Trophoblast cell (in vitro differentiated cells and primary cell): ENCODE measurements around the gene TTC39B.

Experiments used
- DNase-seq, 2 donors: peaks; one replicate each; pipeline ENCODE4 v3.0.0-alpha.2; 2016
- H2AFZ ChIP-seq: 2 replicates; pipeline ENCODE4 v1.6.1; 2013; ENCODE audit warnings: low read length, moderate library complexity, mild to moderate bottlenecking; ENCODE audit not compliant: insufficient read depth, poor library complexity
- H2AK5ac ChIP-seq: 2 replicates; pipeline ENCODE4 v1.6.1; 2013; ENCODE audit warnings: mild to moderate bottlenecking, low read length
- H2BK120ac ChIP-seq: 2 replicates; pipeline ENCODE4 v1.6.1; 2013; ENCODE audit warnings: low read length, mild to moderate bottlenecking, moderate library complexity; ENCODE audit not compliant: insufficient read depth, poor library complexity
- H2BK12ac ChIP-seq: 2 replicates; pipeline ENCODE4 v1.6.1; 2013; ENCODE audit warnings: mild to moderate bottlenecking, low read length, moderate library complexity
- H2BK5ac ChIP-seq: 2 replicates; pipeline ENCODE4 v1.6.1; 2013; ENCODE audit warnings: low read length, low read depth, moderate library complexity, mild to moderate bottlenecking; ENCODE audit not compliant: poor library complexity
- H3K14ac ChIP-seq: 2 replicates; pipeline ENCODE4 v1.6.1; 2013; ENCODE audit warnings: mild to moderate bottlenecking, low read length
- H3K18ac ChIP-seq: 2 replicates; pipeline ENCODE4 v1.6.1; 2013; ENCODE audit warnings: mild to moderate bottlenecking, low read length
- H3K23ac ChIP-seq: 2 replicates; pipeline ENCODE4 v1.6.1; 2013; ENCODE audit warnings: low read length
- H3K27ac ChIP-seq: 2 replicates; pipeline ENCODE4 v1.5.1; 2013; ENCODE audit warnings: low read depth, mild to moderate bottlenecking, inconsistent platforms, low read length, moderate library complexity
- H3K27me3 ChIP-seq: 2 replicates; pipeline ENCODE4 v1.6.1; 2013; ENCODE audit warnings: inconsistent platforms, mild to moderate bottlenecking, low read length, moderate library complexity; ENCODE audit not compliant: insufficient read depth
- H3K36me3 ChIP-seq, 2 experiments: 1 replicate in 1 of 2; 2 replicates in 1 of 2; pipeline ENCODE4 v1.6.1; 2013; ENCODE audit warnings: low read length in 2 of 2, mild to moderate bottlenecking in 2 of 2, moderate library complexity in 1 of 2; ENCODE audit not compliant: insufficient read depth in 2 of 2, control insufficient read depth in 1 of 2
- H3K4ac ChIP-seq: 2 replicates; pipeline ENCODE4 v1.6.1; 2013; ENCODE audit warnings: low read depth, mild to moderate bottlenecking, low read length, moderate library complexity
- H3K4me1 ChIP-seq, 2 experiments: 1 replicate in 1 of 2; 2 replicates in 1 of 2; pipeline ENCODE4 v1.6.1; 2013; ENCODE audit warnings: low read length in 2 of 2, mild to moderate bottlenecking in 2 of 2, moderate library complexity in 1 of 2; ENCODE audit not compliant: insufficient read depth in 2 of 2, control insufficient read depth in 1 of 2
- H3K4me2 ChIP-seq: 2 replicates; pipeline ENCODE4 v1.6.1; 2013; ENCODE audit warnings: inconsistent platforms, mild to moderate bottlenecking, low read length, moderate library complexity
- H3K4me3 ChIP-seq: 2 replicates; pipeline ENCODE4 v1.5.1; 2013; ENCODE audit warnings: mild to moderate bottlenecking, low read depth, low read length, inconsistent platforms
- H3K79me1 ChIP-seq: one replicate; pipeline ENCODE4 v1.6.1; 2013; ENCODE audit warnings: low read length
- H3K79me2 ChIP-seq: 2 replicates; pipeline ENCODE4 v1.6.1; 2013; ENCODE audit warnings: low read length, mild to moderate bottlenecking; ENCODE audit not compliant: control insufficient read depth, insufficient read depth, poor library complexity
- H3K9ac ChIP-seq: 2 replicates; pipeline ENCODE4 v1.6.1; 2013; ENCODE audit warnings: mild to moderate bottlenecking, low read length
- H3K9me3 ChIP-seq: 2 replicates; pipeline ENCODE4 v1.6.1; 2013; ENCODE audit warnings: low read depth, mild to moderate bottlenecking, control low read depth, inconsistent platforms, low read length; ENCODE audit not compliant: insufficient read depth
- H4K12ac ChIP-seq: 2 replicates; pipeline ENCODE4 v1.6.1; 2013; ENCODE audit warnings: low read depth, mild to moderate bottlenecking, low read length, moderate library complexity
- H4K8ac ChIP-seq: 2 replicates; pipeline ENCODE4 v1.6.1; 2013; ENCODE audit warnings: low read depth, mild to moderate bottlenecking, low read length, moderate library complexity
- H4K91ac ChIP-seq: one replicate; pipeline ENCODE4 v1.6.1; 2013; ENCODE audit warnings: low read depth, mild to moderate bottlenecking, low read length, moderate library complexity
- WGBS: extraction: QIAGEN DNeasy Blood & Tissue Kit; methylation state at CpG from one replicate; pipeline ENCODE4 v1.1.7; 2013; ENCODE audit warnings: missing lambda C conversion rate; ENCODE audit not compliant: insufficient read length, insufficient coverage; ENCODE audit errors: extremely low coverage; 5-methylcytosine and 5-hydroxymethylcytosine counted together

TTC39B gene

GRCh38 chr9:15333376-15333881 is 26.4 kb upstream of the TTC39B start:
- WGBS, result no CpG with 5 or more reads among the region's 4 CpGs
- DNase-seq, result no peak
- Histone ChIP-seq H3K36me3 (no peaks in the 10 kb centered on the region), H2BK120ac (no peak overlapping the region), H3K9me3 (no peaks in the 10 kb centered on the region), H3K4me2 (no peak overlapping the region), H4K91ac (no peak overlapping the region), H2AK5ac (no peak overlapping the region), H3K18ac (no peak overlapping the region), H3K4ac (no peak overlapping the region), H3K27me3 (no peaks in the 10 kb centered on the region), H3K14ac (no peak overlapping the region), H2BK5ac (no peak overlapping the region), H3K27ac (no peak overlapping the region), H3K4me3 (no peak overlapping the region), H4K8ac (no peak overlapping the region), H2BK12ac (no peak overlapping the region), H3K79me1 (no peaks in the 10 kb centered on the region), H4K12ac (no peak overlapping the region), H3K9ac (no peak overlapping the region), H3K79me2 (no peaks in the 10 kb centered on the region), H3K4me1 (no peaks in the 10 kb centered on the region), H2AFZ (no peak overlapping the region), H3K23ac (no peak overlapping the region)

- no peak overlapping the region for H3K18ac ChIP-seq
- no peak overlapping the region for H2AK5ac ChIP-seq
- H4K12ac ChIP-seq, result no peak overlapping the region
Observed at GRCh38 chr9:15332939-15333338, 25.9 kb upstream of the TTC39B start.

DNA sequence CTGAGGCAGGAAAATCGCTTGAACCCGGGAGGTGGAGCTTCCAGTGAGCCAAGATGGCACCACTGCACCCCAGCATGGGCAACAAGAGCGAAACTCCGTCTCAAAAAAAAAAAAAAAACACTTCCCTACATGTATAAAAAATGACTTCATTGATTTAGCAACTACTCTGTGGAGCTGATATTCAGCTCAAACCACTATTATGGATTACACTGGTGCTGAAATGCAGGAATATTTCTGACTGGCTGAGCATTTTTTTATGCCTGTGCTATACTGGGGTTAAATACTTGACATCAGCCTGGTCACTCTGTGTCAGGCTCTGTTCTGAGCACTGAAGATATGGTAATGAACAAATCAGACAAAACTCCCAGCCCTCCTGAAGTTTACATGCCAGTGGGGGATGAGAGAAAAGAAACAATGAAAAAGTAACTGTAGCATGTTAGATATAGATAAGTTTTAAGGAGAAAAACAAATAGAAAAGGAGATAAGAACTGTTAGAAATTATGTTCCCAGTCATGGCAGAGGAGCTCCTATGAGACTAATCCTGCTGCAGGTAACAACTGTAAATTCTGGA is 22.6 kb upstream of the TTC39B start:
- H3K9me3 ChIP-seq, result no peaks in the 10 kb centered on the region
- H3K4ac ChIP-seq, result no peak overlapping the region
- H3K79me2 ChIP-seq, result no peaks in the 10 kb centered on the region
- no peak overlapping the region for H3K4me2 ChIP-seq
- H4K12ac ChIP-seq, result no peak overlapping the region
- H2BK12ac ChIP-seq, result no peak overlapping the region
- H2BK120ac ChIP-seq, result no peak overlapping the region
- DNase-seq, result no peak
- no peak overlapping the region for H3K4me3 ChIP-seq
- H3K23ac ChIP-seq, result no peak overlapping the region
- no peak overlapping the region for H3K27ac ChIP-seq
- no peaks in the 10 kb centered on the region for H3K36me3 ChIP-seq
- H3K18ac ChIP-seq, result no peak overlapping the region
- no peak overlapping the region for H2AK5ac ChIP-seq
- H4K91ac ChIP-seq, result no peak overlapping the region
- no peaks in the 10 kb centered on the region for H3K79me1 ChIP-seq
- no peak overlapping the region for H2AFZ ChIP-seq
- H3K4me1 ChIP-seq, result no peaks in the 10 kb centered on the region
- no peak overlapping the region for H3K14ac ChIP-seq
- no peak overlapping the region for H3K9ac ChIP-seq
- no peaks in the 10 kb centered on the region for H3K27me3 ChIP-seq
- no peak overlapping the region for H4K8ac ChIP-seq
- H2BK5ac ChIP-seq, result no peak overlapping the region
- WGBS, result no CpG with 5 or more reads among the region's 4 CpGs

More at GRCh38 chr9:15332939-15333338, 25.9 kb upstream of the TTC39B start:
- Histone ChIP-seq H2BK120ac (no peak overlapping the region), H2AFZ (no peak overlapping the region), H4K91ac (no peak overlapping the region), H3K23ac (no peak overlapping the region), H3K14ac (no peak overlapping the region), H3K36me3 (no peaks in the 10 kb centered on the region), H3K27ac (no peak overlapping the region), H2BK12ac (no peak overlapping the region), H3K79me2 (no peaks in the 10 kb centered on the region), H3K9ac (no peak overlapping the region), H3K4me2 (no peak overlapping the region), H3K4me1 (no peaks in the 10 kb centered on the region), H3K27me3 (no peaks in the 10 kb centered on the region), H3K4ac (no peak overlapping the region), H4K8ac (no peak overlapping the region), H3K79me1 (no peaks in the 10 kb centered on the region), H3K4me3 (no peak overlapping the region), H3K9me3 (no peaks in the 10 kb centered on the region), H2BK5ac (no peak overlapping the region)
- no peak for DNase-seq
- no CpG with 5 or more reads among the region's 2 CpGs for WGBS

DNA sequence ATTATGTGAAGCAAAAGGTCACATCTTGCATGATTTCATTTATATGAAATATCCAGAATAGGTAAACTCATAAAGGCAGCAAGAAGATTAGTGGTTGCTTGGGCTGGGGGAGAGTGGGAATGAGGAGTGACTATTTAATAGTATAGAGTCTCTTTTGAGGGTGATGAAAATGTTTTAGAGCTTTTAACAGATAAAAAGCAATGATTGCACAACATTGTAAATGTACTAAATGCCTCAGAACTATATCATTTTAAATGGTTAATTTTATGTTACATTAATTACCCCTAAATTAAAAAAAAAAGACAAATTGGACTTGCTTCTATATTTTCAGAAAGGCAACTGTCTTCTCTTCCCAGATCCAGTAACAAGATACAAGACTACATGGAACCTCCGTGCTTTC is 21.9 kb upstream of the TTC39B start:
- Histone ChIP-seq H3K9me3 (no peaks in the 10 kb centered on the region), H4K91ac (no peak overlapping the region), H3K27ac (no peak overlapping the region), H3K79me2 (no peaks in the 10 kb centered on the region), H3K4me2 (no peak overlapping the region), H4K12ac (no peak overlapping the region), H3K27me3 (no peaks in the 10 kb centered on the region), H2BK5ac (no peak overlapping the region), H3K23ac (no peak overlapping the region), H3K4ac (no peak overlapping the region), H3K4me3 (no peak overlapping the region), H2BK12ac (no peak overlapping the region), H2BK120ac (no peak overlapping the region), H2AFZ (no peak overlapping the region), H4K8ac (no peak overlapping the region), H3K9ac (no peak overlapping the region), H3K18ac (no peak overlapping the region), H3K79me1 (no peaks in the 10 kb centered on the region), H3K14ac (no peak overlapping the region), H3K36me3 (no peaks in the 10 kb centered on the region), H2AK5ac (no peak overlapping the region), H3K4me1 (no peaks in the 10 kb centered on the region)
- no CpG with 5 or more reads among the region's 1 CpG for WGBS
- no peak for DNase-seq
